CD4-positive, alpha-beta T cell treated with Interferon gamma for 1 hour (primary cell): ENCODE data around the gene HMGCR.
"Not testable (repeated sequence)": the region's sequence is repeated elsewhere in the genome, so short reads cannot be mapped to it uniquely, and the experiment has no call there.

ENCODE experiments used
- DNase-seq: peaks from one replicate; pipeline ENCODE4 v3.0.0-alpha.2; 2020

HMGCR gene

DNA sequence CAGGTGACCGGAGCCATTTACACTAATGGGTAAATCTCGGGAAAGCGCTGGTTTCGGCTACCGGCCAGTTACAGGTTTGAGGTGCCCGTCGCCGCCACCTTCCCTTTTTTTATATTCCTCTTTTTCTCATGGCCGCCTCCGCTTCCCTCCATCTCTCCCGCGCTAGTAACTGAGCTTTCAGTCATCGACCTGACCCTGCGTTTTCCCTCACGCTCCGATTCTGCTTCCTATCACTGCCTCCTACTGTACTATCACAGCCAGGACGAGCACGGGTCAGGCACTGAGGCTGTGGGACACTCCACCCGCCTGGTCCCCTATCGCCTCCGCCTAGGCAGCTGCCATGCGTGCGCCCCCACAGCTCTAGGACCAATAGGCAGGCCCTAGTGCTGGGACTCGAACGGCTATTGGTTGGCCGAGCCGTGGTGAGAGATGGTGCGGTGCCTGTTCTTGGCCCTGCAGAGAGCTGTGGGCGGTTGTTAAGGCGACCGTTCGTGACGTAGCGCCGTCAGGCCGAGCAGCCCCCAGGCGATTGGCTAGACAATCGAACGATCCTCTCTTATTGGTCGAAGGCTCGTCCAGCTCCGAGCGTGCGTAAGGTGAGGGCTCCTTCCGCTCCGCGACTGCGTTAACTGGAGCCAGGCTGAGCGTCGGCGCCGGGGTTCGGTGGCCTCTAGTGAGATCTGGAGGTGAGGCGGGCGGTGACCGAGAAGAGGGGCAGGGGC lies at the start of gene HMGCR:
Gene HMGCR, plus strand, starts transcription at position 606 of the 722 bp plus-strand sequence. CDS start 5,386 bp downstream, outside the sequence.
- DNase-seq = peak; percentile 99

DNA sequence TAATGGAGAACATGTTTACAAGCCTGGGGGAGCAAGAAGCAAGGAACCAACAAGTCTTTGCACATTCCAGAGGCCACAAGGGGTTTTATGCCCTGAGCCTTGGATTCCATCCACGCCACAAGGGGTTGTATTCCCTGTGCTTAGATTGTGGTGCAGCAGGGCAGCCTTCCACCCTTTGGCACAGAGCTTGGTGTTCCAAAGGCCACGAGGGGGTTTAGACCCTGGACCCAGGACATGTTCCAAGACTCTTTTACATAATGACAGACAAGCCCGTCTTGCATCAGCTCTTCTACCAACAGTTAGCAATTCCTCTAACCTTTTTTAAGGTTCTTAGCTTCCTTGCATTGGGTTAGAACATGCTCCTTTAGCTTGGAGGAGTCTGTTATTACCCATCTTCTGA lies 45.2 kb upstream of the HMGCR start:
- not testable (repeated sequence) for DNase-seq

DNA sequence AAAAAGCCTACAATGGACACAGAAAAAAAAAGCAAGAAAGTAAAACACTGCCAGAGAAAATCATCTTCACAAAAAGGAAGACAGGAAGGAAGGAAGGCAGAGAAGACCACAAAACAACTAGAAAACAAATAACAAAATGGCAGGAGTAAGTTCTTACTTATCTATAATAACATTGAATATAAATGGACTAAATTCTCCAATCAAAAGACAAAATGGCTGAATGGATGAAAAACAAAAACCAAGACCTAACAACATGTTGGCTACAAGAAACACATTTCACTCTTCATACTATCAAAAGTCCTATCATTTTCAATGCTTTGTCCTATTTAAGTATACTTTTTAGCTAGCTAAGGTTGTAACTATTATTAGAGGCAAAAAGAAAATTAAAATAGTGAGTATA lies 36.9 kb upstream of the HMGCR start:
- no peak for DNase-seq

DNA sequence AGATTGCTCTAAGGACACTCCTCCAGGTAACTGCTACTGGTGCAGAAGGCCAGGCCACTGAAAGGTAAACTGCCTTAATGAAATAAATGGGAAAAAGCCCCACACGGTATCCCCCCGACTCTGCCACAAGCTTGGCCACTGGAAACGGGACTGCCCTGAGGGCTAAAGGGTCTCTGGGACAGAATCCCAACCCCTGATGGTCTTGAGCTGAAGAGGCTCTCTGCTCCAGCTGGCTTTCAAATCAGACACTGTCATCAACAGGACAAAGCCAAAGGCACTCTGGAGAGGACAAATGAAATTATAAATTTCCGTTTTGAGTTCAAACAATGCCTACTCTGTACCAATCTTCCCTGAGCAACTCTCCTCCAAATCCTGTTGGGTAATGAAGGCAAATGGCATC lies 33.6 kb upstream of the HMGCR start:
- DNase-seq = no peak

DNA sequence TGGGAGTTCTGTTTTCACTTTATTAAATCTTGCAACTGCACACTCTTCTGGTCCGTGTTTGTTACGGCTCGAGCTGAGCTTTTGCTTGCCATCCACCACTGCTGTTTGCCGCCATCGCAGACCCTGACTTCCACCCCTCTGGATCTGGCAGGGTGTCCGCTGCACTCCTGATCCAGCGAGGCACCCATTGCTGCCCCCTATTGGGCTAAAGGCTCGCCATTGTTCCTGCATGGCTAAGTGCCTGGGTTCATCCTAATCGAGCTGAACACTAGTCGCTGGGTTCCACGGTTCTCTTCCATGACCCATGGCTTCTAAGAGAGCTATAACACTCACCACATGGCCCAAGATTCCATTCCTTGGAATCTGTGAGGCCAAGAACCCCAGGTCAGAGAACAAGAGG lies 32.5 kb upstream of the HMGCR start:
- DNase-seq = not testable (repeated sequence)

DNA sequence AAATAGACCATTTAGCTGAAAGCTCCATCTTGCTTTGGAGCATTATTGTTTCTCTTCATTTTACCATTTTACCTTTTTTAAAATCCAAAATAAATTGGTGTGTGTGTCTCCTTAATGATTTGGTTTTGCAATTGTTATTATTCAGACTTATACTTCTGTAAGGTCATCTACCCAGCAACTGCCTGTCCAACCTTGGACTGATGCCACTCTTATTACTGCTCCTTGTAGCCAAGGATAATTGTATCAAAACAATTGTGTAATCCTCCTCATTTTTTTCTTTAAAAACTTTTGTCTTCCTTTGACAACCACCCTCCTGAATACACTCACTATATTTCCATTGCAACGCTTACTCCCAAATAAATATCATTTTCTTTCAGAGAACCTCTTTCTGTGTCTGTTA lies 30.3 kb upstream of the HMGCR start:
- no peak for DNase-seq

DNA sequence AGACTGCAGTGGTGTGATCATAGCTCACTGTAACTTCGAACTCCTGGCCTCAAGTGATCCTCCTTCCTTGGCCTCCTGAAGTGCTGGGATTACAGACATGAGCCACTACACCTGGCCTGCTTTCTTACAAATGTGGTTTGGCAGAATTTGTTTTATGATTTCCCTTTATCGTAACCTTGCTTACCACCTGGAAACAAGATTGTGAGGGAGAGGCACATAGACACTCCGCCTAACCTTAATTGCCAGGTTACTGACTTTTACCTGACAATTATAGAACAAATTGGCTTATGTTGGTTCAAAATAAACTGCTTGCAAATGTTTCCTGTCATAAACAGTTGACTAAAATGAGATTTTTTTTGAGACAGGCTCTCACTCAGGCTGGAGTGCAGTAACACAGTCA lies 26.8 kb upstream of the HMGCR start:
- DNase-seq = no peak

DNA sequence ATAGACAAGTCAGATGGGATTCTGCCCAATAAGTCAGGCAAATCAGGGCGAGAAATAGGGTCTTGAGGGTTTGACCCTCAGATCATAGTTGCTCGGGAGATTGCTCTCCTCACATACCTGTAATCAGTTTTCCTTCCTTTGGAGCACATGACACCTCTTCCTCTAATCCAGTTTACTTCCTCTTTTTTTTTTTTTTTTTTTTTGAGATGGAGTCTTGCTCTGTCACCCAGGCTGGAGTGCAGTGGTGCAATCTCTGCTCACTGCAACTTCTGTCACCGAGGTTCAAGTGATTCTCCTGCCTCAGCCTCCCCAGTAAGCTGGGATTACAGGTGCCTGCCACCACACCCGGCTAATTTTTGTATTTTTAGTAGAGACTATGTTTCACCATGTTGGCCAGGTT lies 17.9 kb upstream of the HMGCR start:
- peak; percentile 36 for DNase-seq

DNA sequence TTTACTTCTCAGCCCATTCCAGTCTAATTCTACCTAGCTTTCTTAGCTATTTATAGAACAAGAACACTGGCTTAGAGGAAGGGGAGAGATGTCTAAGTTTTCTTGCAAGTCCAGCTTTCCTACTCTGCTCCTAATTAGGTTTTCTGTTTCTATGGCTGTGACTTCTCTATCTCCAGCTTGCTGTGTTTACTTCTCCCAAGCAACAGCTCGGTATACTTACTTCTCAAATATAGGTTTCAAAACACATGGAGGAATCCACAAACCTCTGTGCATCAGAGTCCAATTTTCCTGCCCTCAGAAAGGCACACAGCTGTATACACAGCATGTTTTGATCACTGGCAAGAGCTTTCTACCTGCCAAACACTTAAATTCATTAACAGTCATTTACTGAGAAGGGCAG lies 17.4 kb upstream of the HMGCR start:
- DNase-seq = no peak

DNA sequence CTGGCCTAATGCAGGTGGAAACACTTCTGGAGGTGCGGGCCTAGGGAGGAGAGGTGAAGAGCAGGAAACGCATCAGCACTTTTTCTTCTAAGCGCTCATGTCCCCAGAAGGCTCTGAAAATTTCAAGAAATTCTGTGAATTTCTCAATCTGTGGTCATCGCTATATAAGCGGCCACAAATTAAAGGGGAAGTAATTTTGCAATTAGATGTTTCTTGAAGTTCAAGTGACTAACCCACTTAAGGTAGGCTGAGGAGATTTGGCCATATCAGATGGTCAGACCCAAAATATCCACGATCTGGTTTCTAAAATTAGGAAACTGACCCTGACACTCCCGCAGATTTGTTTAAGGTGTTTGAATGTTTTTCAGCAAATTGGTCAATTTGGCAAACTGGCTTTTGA lies 16.6 kb upstream of the HMGCR start:
- DNase-seq = peak; percentile 13

DNA sequence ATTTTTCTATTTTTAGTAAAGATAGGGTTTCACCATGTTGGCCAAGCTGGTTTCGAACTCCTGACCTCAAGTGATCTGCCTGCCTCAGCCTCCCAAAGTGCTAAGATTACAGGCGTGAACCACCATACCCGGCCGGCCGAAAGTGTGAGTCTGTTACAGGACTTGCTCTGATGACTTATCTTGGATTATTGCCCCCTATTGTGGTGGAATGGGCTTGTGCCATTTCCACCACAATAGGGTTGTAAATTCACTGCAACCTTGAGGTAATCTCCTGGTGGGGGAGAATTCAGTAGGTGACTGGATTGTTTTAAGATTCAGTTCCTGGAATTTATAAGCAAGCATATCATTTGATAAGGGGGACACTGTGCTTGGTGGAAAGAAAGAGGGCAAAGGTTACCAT lies 15.0 kb upstream of the HMGCR start:
- no peak for DNase-seq

DNA sequence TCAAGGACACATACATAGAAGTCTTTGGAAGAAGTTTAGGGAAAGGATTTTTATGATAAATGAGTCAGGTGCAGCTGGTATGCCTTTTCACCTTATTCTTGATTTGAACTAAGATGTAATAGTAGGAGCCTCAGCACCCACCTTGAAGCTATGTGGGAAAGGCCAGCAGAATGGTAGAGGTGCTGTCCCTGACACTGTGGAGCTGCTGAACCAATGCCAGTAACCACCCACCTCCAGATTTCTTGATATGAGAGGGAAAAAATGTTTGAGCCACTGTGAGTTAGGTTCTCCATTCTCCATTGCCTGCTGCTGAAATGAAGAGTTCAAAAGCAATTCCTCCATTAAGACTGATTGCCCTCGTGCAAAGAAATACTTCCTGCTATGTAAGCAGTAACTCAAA lies 12.2 kb upstream of the HMGCR start:
- no peak for DNase-seq

DNA sequence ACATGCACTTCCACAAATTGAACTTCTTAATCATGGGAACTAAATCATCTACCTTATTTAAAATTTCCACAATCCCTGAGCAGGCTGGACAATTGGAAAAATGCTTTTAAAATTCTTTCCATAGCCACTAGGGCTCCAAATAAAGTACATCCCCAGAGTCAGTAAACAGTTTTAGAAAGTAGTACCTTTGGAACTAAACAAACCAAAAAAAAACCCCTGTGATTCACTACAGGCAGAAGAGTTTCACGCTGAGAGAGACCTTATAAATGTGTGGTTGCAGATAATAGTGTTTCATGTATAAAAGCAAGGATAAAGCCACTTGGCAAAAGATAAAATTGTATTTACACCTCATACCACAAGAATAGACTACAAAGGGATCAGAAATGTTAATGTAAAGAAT lies 11.8 kb upstream of the HMGCR start:
- DNase-seq = no peak

DNA sequence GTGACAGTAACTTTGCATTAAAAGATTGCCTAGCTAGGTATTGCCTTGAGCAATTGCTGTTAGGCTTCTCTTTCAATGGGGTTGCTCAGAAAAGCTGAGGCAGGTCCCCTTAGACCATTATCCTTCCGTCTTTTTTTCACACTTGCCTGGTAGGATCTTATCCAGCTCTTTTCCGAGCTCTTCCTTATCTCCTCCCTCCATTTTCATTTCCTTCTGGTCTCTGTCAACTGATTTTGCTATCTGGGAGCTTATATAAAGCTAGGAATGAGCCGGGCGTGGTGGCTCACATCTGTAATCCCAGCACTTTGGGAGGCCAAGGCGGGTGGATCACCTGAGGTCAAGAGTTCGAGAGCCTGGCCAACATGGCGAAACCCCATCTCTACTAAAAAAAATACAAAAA lies 6.6 kb upstream of the HMGCR start:
- no peak for DNase-seq

DNA sequence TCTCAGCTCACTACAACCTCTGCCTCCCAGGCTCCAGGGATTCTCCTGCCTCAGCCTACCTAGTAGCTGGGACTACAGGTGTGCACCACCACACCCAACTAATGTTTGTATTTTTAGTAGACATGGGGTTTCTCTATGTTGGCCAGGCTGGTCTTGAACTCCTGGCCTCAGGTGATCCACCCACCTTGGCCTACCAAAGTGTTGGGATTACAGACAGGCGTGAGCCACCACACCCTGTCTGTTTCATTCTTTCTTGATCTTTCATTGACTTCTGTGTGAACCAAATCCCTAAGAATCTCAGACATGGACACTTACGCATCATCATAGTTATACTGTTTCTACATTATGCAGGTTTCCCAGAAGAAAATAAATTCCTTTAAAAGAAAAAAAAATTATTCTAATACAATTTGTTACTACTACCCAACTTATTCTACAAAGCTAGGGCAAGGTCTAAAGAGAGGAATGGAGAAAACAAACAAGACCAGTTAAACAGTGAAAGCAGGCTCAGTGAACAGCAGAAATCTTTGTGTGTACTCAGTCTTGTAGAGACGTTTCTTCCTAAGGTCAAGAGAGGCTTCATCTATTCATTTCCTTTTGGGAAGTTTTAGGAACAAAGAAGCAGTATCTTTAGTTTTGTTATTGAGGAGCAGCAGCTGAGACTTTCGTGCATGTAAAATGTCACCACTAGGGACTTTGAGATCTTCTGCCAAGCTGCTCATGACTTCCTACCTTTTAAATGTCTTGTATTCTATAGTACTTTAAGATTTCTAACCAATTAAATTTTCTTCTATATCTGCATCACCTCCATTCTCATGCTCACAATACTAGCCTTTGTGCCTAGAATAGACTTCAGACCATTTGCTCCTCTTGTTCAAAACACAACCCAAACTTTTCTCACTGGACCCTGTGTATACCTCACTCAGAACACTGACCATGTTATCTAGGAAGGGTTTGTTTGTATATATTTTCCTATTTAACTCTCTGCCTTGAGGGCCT lies 5.6 kb upstream of the HMGCR start:
- no peak for DNase-seq

DNA sequence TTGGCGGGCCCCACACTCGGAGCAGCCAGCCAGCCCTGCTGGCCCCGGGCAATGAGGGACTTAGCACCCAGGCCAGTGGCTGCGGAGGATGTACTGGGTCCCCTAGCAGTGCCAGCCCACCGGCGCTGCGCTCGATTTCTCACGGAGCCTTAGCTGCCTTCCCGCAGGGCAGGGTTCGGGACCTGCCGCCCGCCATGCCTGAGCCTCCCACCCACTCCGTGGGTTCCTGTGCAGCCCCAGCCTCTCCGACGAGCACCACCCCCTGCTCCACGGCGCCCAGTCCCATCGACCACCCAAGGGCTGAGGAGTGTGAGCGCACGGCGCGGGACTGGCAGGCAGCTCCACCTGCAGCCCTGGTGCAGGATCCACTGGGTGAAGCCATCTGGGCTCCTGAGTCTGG lies 3.3 kb upstream of the HMGCR start:
- DNase-seq = not testable (repeated sequence)

DNA sequence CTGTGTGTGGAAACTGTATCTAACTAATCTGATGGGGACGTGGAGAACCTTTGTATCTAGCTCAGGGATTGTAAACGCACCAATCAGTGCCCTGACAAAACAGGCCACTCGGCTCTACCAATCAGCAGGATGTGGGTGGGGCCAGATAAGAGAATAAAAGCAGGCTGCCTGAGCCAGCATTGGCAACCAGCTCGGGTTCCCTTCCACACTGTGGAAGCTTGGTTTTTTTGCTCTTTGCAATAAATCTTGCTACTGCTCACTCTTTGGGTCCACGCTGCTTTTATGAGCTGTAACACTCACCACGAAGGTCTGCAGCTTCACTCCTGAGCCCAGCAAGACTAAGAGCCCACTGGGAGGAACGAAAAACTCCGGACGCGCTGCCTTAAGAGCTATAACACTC lies 2.6 kb upstream of the HMGCR start:
- not testable (repeated sequence) for DNase-seq

DNA sequence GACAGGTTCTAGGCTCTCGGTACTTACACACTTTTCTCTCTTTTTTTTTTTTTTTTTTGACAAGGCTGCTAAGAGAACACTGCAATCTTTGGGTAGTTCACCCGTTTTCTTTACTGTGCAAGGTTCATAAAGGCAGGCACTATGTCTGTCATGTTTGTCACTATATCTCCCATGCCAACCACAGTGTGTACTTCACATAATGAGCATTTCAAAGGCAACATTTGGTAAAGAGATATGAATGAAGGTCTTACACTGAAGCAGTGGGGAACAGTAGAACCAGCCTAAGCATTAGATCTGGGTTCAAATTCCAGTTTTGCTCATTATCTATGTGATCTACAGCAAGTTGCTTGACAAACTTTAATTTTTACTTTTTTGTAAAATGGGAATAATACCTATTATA lies 1.5 kb upstream of the HMGCR start:
- no peak for DNase-seq

DNA sequence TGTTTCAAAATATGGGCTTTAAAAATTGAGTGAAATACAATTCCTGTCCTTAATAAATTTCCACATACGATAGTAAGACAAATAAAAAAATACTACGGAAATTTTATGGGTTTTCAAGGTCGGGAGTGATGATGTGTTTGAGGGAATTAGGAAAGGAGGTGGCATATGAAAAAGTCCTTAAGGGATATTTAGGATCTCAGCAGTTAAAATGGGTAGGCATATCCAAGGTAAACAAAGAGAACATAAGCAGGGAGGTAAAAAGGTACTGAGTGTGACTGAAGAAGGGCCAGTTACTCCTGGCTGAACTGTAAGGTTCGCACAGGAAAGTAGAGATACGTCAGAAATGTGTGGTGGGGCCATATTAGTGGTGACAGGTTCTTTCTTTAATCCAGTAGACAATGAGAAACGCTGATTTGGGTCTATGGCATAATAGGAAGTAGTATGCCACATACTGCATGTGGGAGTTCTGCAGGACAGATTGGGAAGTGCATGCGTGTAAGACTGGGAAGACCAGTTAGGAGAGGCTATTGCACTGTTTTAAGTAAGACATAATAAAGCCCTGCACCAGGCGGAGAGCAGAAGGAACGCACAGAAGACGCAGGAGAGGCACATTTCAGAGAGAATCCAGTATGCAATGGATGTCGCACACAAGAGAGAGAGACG lies 937 bp upstream of the HMGCR start:
- DNase-seq = no peak

DNA sequence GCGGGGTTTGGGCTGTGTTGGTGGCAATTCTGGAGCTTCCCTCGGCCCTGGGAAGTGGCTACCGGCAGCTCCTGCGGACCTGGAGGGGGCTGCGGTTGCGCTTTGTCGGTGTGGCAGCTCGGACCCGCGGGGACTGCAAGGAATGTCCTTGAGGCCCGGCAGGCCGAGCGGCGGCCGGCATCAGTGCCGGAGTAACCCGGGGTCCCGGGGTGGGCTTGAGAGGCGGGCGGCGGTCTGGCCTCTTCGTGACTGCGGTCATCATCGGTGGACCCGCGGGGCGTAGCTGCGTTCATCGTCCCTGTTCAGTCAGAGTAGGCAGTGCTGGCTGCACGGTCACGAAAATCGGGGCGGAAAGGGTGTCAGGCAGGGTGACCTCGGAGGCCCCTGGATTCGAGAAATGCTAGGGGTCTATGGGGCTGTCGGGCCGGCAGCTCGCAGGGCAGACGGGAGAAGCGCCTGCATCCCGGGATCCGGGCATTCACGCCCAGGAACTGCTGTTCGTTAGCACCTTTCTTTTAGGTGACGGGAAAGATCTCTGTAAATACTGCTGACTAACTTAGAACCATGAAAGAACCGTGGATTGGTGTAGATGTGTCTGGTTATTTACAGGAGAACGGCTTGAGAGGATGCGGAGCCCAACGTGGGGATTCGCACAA lies 474 bp downstream of the HMGCR start:
- DNase-seq = peak; percentile 12

DNA sequence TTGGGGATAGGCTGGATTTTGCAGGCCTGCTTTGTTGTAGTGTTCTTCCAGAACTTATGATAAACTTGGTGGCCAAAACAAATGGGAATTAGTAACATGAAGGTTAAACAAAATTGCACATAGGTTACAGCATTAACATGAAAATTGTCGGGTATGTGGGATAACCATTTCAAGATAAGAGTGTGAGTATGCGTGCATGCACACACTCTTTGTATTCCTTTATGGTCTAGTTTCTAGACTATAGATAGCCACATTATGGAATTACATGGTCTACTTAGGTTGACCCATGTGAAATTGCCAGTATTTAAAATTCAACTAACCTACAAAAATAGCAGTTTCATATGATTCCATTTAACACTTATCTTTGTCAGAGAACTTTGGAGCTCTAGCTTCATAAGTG lies 1.4 kb downstream of the HMGCR start:
- no peak for DNase-seq

DNA sequence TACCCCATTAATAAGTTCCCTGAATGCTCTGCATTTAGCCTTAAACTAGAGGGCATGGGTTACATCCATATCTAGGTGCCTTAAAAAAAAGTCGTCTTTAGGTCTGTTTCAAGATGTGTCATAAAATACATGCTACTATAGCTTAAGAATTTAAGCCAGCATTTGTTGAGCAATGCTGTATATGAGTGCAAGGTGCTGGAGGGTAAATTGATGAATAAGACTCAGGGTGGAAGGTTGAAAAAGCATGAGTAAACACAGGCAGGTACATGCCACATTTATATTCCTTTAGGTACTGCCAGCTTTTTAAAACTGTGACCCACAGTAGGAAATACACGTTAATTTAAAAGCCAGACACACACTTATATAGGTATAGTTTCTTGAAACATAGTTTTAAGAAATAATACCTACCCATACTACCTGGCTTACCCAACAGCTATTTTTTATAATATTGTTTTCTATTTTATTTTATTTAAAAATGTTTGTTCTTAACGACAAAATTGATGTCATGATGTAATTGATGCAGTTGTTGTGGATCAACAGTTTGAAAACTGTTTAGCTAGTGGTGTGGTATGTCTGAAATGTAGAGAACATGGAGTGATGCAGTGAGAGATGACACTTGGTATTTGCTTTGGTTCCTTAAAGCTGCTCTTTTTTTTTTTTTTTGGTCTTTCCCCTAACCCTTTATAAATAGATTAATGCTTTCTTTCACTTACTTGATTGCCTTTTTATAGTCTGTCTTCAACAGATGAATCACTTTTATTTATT lies 3.9 kb downstream of the HMGCR start:
- no peak for DNase-seq
